Bone marrow (tissue), 2 donors: ENCODE data around the gene TCF7.
A peak's percentile ranks its signal among the peaks of the same experiment; 100 is the strongest.

Experiments
- DNase-seq, 2 donors: peaks; one replicate each; lab custom pipeline; 2025; lab: John Stamatoyannopoulos, UW

TCF7 gene

GRCh38 chr5:134131165-134131564 is 16.7 kb downstream of the TCF7 start:
- no peak for DNase-seq

GRCh38 chr5:134131578-134132350 is 17.3 kb downstream of the TCF7 start:
- no peak for DNase-seq

- DNase-seq = no peak
Observed at GRCh38 chr5:134132372-134133187, 18.1 kb downstream of the TCF7 start.

GRCh38 chr5:134133188-134133994 is 18.9 kb downstream of the TCF7 start:
- DNase-seq = no peak

- DNase-seq = no peak
Observed at GRCh38 chr5:134133995-134134541, 19.6 kb downstream of the TCF7 start.

- DNase-seq = no peak
Observed at GRCh38 chr5:134135091-134135655, 20.7 kb downstream of the TCF7 start.

GRCh38 chr5:134136221-134136631 is 21.7 kb downstream of the TCF7 start:
- DNase-seq = no peak

- DNase-seq = no peak
Observed at GRCh38 chr5:134136771-134137170, 22.3 kb downstream of the TCF7 start.

GRCh38 chr5:134138416-134139376 is 24.2 kb downstream of the TCF7 start:
- no peak for DNase-seq

GRCh38 chr5:134139377-134139851 is 24.9 kb downstream of the TCF7 start:
- DNase-seq = no peak

GRCh38 chr5:134139891-134140469 is 25.5 kb downstream of the TCF7 start:
- no peak for DNase-seq

GRCh38 chr5:134140530-134141201 is 26.2 kb downstream of the TCF7 start:
- peak in 1 of 2 donors; percentile 18 for DNase-seq

- no peak for DNase-seq
Observed at GRCh38 chr5:134141331-134142050, 27.0 kb downstream of the TCF7 start.

GRCh38 chr5:134142052-134142451 is 27.6 kb downstream of the TCF7 start:
- DNase-seq = no peak

- no peak for DNase-seq
Observed at GRCh38 chr5:134142806-134143205, 28.3 kb downstream of the TCF7 start.

GRCh38 chr5:134143431-134143830 is 28.9 kb downstream of the TCF7 start:
- DNase-seq = no peak

- DNase-seq = no peak
Observed at GRCh38 chr5:134143944-134144941, 29.8 kb downstream of the TCF7 start.
